Suprapubic skin (tissue), 4 donors: ENCODE results near the gene FEV. TPM values are rescaled to one million over a fixed set of nuclear protein-coding genes. Genes with fewer than 3 reads are reported as not detected.

Source experiments
- DNase-seq, 2 donors: peaks; one replicate each; pipeline ENCODE4 v3.0.0-alpha.2; 2019; ENCODE audit warnings: low spot score in 2 of 2
- H3K27ac ChIP-seq: fragments of 200-600 bp; sonication (generic); one replicate; pipeline ENCODE4 v1.5.1; 2019
- H3K27me3 ChIP-seq: fragments of 200-600 bp; sonication (generic); one replicate; pipeline ENCODE4 v1.5.1; 2019
- H3K36me3 ChIP-seq: fragments of 200-600 bp; sonication (generic); one replicate; pipeline ENCODE4 v1.5.1; 2019
- H3K4me1 ChIP-seq: fragments of 200-600 bp; sonication (generic); one replicate; pipeline ENCODE4 v1.5.1; 2019
- H3K4me3 ChIP-seq: fragments of 200-600 bp; sonication (generic); one replicate; pipeline ENCODE4 v1.5.1; 2019; ENCODE audit warnings: mild to moderate bottlenecking
- H3K9me3 ChIP-seq: fragments of 200-600 bp; sonication (generic); one replicate; pipeline ENCODE4 v1.5.1; 2019
- EP300 ChIP-seq: sonication (generic); formaldehyde crosslinking; IDR thresholded peaks from one replicate; pipeline ENCODE4 v1.6.1; 2017; ENCODE audit warnings: antibody characterized with exemption
- POLR2A ChIP-seq, 2 donors: fragments of 450-650 bp; IDR thresholded peaks; one replicate each; pipeline ENCODE4 v1.6.1; 2017; ENCODE audit warnings: antibody characterized with exemption in 2 of 2, mild to moderate bottlenecking in 2 of 2, moderate library complexity in 2 of 2
- POLR2AphosphoS5 ChIP-seq, 3 donors: sonication (generic); formaldehyde crosslinking; IDR thresholded peaks; one replicate each; pipeline ENCODE4 v1.6.1; 2017; ENCODE audit warnings: antibody characterized with exemption in 3 of 3
- WGBS: methylation state at CpG from one replicate; pipeline ENCODE4 v1.1.5; 2018; 5-methylcytosine and 5-hydroxymethylcytosine counted together
- total RNA-seq, 4 donors: library from RNA; depleted of rRNA; stranded (reverse); fragments of >200 nt; gene quantifications; one replicate each; pipeline ENCODE4 v1.1.0, GENCODE V29; 2016
- TF ChIP-seq, protein P1 (sequence below), 2 donors: fragments of 200-600 bp in 1 of 2; fragments of 450-650 bp in 1 of 2; sonication (generic) in 1 of 2; IDR thresholded peaks; one replicate each; pipeline ENCODE4 v1.5.1; 2016 to 2019; ENCODE audit warnings: antibody characterized with exemption in 2 of 2, mild to moderate bottlenecking in 1 of 2, moderate library complexity in 1 of 2

The FEV gene
- total RNA-seq, 4 donors from 2014 or later = not detected

DNA sequence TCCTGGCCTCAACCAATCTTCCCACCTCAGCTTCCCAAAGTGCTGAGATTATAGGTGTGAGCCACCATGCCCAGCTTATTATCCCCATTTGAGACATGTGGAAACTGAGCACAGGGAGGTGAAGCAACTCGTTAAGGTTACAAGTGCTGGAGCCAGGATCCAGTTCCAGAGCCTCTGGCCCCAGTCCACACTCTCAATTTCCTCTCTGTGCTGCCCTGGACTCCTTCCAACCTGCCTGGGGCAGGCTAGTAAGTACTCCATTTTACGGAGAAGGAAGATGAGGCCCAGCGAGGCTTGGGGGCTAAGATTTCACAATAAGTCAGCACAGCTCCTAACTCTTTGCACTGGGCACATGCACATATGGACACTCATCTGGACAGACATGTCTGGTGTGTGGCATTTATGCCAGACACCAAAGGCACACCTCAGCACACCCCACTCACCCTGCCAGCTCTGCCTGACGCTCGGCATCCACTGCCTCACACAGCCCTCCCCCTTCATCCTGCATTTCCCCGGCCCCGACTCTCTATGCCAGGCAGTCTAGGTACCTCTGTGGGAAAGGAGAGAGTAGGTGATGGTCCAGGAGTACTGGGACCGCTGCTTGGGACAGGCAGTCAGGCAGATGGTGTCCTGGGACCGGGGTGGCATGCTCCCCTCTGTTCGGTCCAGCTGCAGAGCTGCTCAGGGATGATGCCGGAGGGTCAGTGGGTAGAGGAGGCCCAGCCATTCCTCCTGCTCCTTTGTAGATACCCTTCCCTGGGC is 35.8 kb upstream of the FEV start:
- Histone ChIP-seq H3K9me3 (no peaks in the 10 kb centered on the region), H3K4me3 (no peak overlapping the region), H3K36me3 (no peaks in the 10 kb centered on the region), H3K27ac (no peak overlapping the region), H3K27me3 (peaks cover 11% of the 10 kb centered on the region), H3K4me1 (no peaks in the 10 kb centered on the region)
- 38% methylated on average over 10 of the region's 11 CpGs for WGBS
- no peak for DNase-seq
- TF ChIP-seq, protein P1, sequence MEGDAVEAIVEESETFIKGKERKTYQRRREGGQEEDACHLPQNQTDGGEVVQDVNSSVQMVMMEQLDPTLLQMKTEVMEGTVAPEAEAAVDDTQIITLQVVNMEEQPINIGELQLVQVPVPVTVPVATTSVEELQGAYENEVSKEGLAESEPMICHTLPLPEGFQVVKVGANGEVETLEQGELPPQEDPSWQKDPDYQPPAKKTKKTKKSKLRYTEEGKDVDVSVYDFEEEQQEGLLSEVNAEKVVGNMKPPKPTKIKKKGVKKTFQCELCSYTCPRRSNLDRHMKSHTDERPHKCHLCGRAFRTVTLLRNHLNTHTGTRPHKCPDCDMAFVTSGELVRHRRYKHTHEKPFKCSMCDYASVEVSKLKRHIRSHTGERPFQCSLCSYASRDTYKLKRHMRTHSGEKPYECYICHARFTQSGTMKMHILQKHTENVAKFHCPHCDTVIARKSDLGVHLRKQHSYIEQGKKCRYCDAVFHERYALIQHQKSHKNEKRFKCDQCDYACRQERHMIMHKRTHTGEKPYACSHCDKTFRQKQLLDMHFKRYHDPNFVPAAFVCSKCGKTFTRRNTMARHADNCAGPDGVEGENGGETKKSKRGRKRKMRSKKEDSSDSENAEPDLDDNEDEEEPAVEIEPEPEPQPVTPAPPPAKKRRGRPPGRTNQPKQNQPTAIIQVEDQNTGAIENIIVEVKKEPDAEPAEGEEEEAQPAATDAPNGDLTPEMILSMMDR (IDR thresholded peaks at IDR 0.05) = no peak
- no peak for TF ChIP-seq EP300
- no peak for TF ChIP-seq POLR2AphosphoS5 (IDR thresholded peaks at IDR 0.05)
- TF ChIP-seq POLR2A (IDR thresholded peaks at IDR 0.05) = no peak

DNA sequence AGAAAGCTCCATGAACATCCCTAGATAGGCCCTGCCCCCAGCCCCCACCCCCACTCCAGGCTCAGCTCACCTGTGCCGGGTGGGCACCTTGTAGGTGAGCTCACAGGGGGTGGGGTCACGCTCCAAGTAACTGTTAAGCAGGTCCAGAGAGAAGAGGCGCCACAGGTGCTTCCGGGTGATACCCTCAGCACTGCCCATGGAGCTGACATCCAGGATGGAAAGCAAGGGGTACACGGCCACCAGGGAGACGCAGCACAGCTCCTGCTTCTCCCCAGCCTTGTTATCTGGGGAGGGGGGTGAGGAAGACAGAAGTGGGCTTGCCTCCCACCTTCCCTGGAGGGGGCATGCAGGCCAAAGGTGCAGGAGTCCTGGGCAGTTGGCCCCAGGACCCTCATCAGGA is 34.5 kb upstream of the FEV start:
- Histone ChIP-seq H3K4me1 (no peaks in the 10 kb centered on the region), H3K27me3 (peaks cover 11% of the 10 kb centered on the region), H3K4me3 (no peak overlapping the region), H3K9me3 (no peaks in the 10 kb centered on the region), H3K27ac (no peak overlapping the region), H3K36me3 (no peaks in the 10 kb centered on the region)
- DNase-seq = no peak
- TF ChIP-seq POLR2AphosphoS5 (IDR thresholded peaks at IDR 0.05) (no peak), EP300 (no peak), POLR2A (IDR thresholded peaks at IDR 0.05) (no peak)
- TF ChIP-seq, protein P1 (IDR thresholded peaks at IDR 0.05) = no peak
- 60% methylated on average over 2 of the region's 6 CpGs for WGBS

DNA sequence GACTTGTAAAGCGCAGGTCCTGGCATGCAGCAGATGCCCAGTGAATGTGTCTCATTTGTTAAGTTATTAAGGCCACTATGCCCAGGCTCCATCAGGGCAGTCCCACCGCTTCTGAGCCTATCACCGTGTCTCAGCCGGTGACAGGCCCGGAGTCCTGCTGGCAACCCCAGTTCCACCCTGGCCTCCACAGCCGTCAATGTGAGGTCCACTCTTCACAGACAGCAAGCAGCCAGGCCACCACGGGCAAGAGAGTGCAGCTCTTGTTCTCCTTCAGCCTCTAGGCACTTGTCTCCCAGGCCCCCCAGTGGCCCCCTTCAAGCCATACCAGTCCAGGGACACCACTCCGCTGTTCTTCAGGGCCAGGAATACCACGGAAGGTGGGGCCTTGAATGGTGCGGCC is 33.7 kb upstream of the FEV start:
- DNase-seq = no peak
- 83% methylated on average over 8 of the region's 10 CpGs for WGBS
- TF ChIP-seq EP300 = no peak
- TF ChIP-seq, protein P1 (IDR thresholded peaks at IDR 0.05) = no peak
- no peak for TF ChIP-seq POLR2A (IDR thresholded peaks at IDR 0.05)
- no peak for TF ChIP-seq POLR2AphosphoS5 (IDR thresholded peaks at IDR 0.05)
- Histone ChIP-seq H3K27ac (no peak overlapping the region), H3K36me3 (no peaks in the 10 kb centered on the region), H3K27me3 (peaks cover 16% of the 10 kb centered on the region), H3K9me3 (no peaks in the 10 kb centered on the region), H3K4me3 (no peak overlapping the region), H3K4me1 (no peaks in the 10 kb centered on the region)

DNA sequence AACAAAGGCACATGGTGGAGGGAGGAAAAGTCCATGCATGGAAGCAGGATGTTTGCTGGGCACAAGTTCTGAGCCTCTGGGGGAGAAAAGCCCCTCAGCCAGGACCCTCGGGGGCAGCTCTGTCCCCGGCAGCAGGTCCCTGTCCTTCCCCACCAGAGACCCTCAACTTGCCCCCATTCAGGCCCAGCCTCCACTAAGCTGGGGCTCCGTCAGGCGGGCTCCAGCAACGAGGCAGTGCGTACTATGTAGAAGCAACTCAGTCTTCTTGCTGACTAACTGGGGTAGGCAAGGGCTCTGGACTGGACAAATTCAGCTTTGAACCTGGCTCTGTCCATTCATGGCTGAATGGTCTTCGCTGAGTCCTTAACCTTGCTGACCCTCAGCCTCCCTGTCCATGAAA is 33.3 kb upstream of the FEV start:
- WGBS = 96% methylated on average over 7 of the region's 7 CpGs
- Histone ChIP-seq H3K4me1 (no peaks in the 10 kb centered on the region), H3K27me3 (peaks cover 20% of the 10 kb centered on the region), H3K27ac (no peak overlapping the region), H3K36me3 (no peaks in the 10 kb centered on the region), H3K4me3 (no peak overlapping the region), H3K9me3 (no peaks in the 10 kb centered on the region)
- DNase-seq = no peak
- TF ChIP-seq POLR2A (IDR thresholded peaks at IDR 0.05) = no peak
- TF ChIP-seq EP300 = no peak
- TF ChIP-seq, protein P1 (IDR thresholded peaks at IDR 0.05) = no peak
- no peak for TF ChIP-seq POLR2AphosphoS5 (IDR thresholded peaks at IDR 0.05)

DNA sequence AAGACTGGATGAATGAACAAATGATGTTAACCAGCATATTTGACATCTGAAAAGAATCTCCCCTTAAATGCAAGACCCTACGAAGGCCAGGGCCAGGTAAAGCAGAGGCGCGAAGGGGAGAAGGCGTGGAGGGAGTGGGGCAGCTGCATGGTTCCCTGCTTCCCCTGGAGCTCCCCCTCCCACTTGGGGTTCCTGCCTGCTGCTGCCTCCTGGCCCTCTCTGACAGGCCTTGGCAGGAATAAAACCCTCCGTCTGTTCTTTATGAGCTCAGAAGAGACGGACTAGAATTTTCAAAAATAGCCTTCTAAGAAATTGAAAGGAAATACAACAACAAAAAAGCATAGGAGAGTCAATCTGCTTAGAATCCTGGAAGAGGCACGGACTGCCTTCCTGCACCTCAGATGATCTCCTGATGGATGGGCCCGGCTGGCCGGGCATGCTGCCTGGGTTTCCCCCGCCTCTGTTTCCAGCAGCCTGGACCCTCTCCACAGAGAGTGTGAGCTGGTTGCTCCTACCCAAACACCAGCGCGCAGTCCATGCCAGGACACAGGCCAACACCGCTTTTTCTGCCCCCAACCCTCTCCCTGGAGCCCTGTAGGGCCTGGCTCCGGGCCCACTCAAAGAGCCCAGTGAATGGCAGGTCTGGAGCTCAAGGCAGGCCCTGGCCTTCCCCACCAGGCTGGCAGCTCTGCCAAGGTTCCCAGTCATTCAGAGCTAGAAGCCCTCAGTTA is 32.4 kb upstream of the FEV start:
- whole genome bisulfite sequencing = 66% methylated on average over 14 of the region's 14 CpGs
- DNase-seq = no peak
- H3K4me1 ChIP-seq = no peaks in the 10 kb centered on the region

More for the DNA sequence above, 32.4 kb upstream of the FEV start:
- Histone ChIP-seq H3K27ac (no peak overlapping the region), H3K36me3 (no peaks in the 10 kb centered on the region), H3K27me3 (peaks cover 21% of the 10 kb centered on the region), H3K9me3 (no peaks in the 10 kb centered on the region), H3K4me3 (no peak overlapping the region)
- no peak for TF ChIP-seq EP300
- TF ChIP-seq, protein P1 (IDR thresholded peaks at IDR 0.05) = no peak
- no peak for TF ChIP-seq POLR2A (IDR thresholded peaks at IDR 0.05)
- TF ChIP-seq POLR2AphosphoS5 (IDR thresholded peaks at IDR 0.05) = no peak
